Hematopoietic multipotent progenitor cell treated with erythropoietin and hydrocortisone succinate and interleukin-3 and kit ligand, for 15 days (in vitro differentiated cells): ENCODE results near the gene LRRC37A2.
"Not testable (repeated sequence)": the region's sequence is repeated elsewhere in the genome, so short reads cannot be mapped to it uniquely, and the experiment has no call there.

Experiments
- DNase-seq: peaks from one replicate; pipeline ENCODE4 v3.0.0-alpha.2; 2015; ENCODE audit warnings: low spot score

The LRRC37A2 gene

DNA sequence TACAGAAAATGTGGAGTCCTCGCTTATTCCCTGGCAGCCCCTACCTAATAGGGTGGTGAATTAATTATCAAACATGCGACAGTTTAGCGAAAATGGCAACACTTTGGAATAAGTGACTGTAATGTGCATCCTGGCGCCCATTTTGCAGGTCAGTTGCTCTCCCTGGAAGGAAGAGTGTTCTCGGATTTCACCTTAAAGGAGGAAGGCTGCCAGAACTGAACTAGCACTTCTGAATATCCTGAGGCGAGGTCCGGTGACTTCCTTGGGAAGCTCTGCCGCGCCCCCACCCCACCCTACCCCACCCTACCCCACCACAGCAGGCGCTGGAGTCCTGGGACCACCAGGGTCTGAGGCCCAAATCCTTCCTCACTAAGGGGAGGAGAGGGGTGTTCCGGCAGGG lies at the start of gene LRRC37A2:
LRRC37A2 (plus strand) TSS at position 301 of the 400 bp plus-strand sequence. CDS start 245 bp downstream, outside the sequence.
- DNase-seq = not testable (repeated sequence)

DNA sequence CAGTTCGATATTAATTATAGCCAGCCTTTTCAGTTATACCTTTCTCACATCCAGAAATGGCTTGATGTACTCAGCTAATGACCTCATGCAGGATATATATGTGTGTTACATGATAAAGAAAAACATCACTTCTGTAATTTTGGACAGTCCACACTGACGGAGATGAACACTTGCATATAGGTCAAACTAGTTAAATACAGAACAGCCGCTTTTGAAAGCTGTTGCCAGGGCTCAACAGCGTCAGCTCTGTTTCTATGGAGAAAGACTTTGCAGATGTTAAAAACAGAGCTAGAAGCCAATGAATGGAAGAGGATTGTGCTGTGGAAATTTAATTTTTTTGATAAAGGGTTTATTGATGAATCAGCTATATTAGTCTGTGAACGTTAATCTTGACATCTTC lies 44.6 kb upstream of the LRRC37A2 start:
- not testable (repeated sequence) for DNase-seq

DNA sequence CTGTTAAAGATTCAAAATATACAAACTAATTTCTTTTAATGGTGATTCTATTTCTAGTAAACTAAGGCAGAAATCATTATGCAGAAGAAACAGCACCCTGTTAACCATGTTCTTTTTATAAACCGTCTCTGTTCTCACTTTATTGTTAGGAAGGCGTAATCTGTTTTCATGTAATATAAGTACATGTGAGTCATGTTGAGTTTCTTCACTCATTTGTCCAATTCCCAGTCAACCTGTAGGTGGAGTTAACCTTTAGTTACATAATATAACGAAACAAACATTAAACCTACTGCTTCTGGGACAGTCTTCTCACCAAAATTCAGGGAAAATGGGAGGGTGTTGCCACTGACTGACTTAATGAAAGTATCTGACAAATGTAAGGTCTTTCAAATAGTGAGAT lies 37.8 kb upstream of the LRRC37A2 start:
- not testable (repeated sequence) for DNase-seq

DNA sequence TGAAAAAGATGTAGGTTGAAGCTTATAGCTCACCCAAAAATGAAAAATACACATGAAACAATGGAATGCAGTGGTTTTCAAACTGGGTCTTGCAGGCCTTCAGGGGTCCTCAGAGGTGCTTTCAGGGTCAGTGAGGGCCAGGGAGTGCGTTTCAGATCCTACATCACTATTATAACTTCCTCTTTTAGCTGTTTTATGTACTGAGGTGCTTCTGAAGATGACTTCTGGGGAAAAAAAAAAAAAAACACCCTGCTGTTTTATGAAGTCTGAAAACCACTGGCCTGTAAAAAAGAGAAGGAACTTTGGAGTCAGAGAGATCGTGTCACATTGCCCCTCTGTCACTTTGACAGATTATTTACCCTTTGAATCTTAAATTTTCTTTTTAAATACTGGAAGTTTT lies 36.7 kb upstream of the LRRC37A2 start:
- DNase-seq = not testable (repeated sequence)

DNA sequence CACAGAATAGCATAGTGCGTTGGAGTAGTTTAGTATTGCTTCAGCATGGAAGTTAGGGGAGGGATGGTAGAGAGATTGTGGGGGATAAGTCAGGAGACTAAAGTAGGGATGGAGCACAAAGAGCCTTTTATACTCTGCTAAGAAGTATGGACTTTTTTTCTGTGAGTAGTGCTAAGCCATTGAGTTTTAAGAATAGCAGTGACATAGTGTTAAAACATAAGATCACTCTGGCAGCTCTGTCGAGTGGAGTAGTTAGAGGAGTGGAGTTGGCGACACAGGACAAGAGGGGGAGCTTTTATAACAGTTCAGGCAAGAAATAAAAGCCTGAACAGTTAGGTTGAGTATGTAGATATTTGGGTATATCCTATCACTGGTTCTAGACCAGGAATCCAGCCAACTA lies 33.4 kb upstream of the LRRC37A2 start:
- not testable (repeated sequence) for DNase-seq

DNA sequence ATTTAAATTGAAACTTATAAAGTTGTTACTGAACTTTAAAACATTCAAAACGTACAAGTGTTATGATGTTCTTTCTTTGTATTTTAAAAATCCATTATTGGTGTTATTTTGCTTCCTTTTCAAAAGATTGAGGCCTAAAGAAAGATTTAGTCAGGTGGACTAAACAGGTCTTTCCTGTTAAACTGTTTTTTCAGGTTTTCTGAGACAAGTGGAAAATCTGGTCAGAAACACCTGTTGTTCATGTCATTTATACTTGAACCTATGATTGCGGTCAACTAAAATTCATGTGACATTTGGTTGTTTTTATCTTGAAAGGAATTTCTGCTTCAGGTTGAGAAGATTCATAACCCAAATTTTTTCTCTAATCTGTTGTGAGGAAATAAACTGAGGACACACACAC lies 31.0 kb upstream of the LRRC37A2 start:
- not testable (repeated sequence) for DNase-seq

DNA sequence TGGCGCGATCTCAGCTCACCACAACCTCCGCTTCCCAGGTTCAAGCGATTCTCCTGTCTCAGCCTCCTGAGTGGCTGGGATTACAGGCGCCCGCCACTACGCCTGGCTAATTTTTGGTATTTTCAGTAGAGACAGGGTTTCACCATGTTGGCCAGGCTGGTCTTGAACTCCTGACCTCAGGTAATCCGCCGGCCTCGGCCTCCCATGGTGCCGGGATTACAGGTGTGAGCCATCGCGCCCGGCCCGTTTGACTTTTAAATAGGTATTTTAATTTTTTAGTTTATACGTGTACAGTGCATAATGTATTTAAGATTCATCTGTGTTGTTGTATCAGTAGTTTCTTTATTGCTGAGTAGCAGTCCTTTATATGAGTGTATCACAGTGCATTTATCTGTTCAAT lies 20.2 kb upstream of the LRRC37A2 start:
- not testable (repeated sequence) for DNase-seq

DNA sequence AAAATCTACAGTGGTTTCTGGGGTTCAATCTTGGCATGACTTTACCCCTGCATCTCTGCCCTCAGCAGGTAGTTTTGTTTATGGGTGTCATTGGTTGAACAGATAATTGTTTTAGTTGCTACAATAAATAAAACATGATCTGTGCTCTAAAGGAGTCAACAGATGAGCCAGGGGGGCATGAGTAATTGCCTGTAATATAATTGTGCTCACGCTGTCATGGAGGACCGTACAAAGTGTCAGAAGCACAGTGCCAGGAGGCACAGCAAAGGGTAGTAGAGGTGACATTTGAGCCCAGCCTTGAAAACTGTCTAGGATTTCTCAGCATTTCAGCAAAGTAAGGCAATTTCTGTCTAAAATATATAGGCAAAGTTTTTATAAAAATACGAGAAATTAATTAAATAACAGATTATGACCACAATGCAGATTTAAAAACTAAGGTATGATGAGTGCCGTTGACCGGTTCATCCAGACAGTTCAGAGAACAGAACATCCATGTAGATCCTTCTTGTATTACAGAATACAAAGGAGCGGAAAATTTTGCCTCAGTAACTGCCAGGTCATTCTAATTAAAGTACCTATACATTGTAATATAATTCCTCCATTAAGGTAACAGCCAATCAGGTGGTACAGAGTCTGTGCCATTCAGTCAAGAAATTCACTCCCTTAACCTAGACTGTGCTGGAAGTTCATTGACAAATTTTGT lies 12.7 kb upstream of the LRRC37A2 start:
- DNase-seq = not testable (repeated sequence)

DNA sequence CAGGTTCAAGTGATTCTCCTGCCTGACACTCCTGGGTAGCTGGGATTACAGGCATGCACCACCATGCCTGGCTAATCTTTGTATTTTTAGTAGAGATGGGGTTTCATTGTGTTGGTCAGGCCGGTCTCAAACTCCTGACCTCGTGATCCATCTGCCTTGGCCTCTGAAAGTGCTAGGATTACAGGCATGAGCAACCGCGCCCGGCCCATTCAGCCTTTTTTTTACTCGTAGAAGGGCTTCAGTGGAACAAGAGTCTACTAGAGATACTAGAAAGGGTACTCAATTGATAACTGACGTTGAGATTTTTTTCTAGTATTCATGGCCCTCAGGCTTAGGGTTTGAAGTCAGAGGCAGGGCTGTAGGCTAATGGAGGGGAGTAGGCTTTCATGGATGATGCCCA lies 6.4 kb upstream of the LRRC37A2 start:
- not testable (repeated sequence) for DNase-seq

DNA sequence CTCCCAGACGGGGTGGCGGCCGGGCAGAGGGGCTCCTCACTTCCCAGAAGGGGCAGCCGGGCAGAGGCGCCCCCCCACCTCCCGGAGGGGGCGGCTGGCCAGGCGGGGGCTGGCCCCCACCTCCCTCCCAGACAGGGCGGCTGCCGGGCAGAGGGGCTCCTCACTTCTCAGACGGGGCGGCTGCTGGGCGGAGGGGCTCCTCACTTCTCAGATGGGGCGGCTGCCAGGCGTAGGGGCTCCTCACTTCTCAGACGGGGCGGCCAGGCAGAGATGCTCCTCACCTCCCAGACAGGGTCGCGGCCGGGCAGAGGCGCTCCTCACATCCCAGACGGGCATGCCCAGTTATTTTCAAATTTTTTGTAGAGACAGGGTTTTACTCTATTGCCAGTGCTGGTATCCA lies 22.4 kb downstream of the LRRC37A2 start:
- not testable (repeated sequence) for DNase-seq

DNA sequence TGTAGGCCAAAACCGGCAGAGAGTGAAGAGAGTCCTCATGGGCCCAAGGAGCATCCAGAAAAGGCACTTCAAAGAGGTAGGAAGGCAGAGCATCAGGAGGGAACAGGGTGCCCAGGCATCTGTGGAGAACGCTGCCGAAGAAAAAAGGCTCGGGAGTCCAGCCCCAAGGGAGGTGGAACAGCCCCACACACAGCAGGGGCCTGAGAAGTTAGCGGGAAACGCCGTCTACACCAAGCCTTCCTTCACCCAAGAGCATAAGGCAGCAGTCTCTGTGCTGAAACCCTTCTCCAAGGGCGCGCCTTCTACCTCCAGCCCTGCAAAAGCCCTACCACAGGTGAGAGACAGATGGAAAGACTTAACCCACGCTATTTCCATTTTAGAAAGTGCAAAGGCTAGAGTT lies 36.3 kb downstream of the LRRC37A2 start:
- not testable (repeated sequence) for DNase-seq

DNA sequence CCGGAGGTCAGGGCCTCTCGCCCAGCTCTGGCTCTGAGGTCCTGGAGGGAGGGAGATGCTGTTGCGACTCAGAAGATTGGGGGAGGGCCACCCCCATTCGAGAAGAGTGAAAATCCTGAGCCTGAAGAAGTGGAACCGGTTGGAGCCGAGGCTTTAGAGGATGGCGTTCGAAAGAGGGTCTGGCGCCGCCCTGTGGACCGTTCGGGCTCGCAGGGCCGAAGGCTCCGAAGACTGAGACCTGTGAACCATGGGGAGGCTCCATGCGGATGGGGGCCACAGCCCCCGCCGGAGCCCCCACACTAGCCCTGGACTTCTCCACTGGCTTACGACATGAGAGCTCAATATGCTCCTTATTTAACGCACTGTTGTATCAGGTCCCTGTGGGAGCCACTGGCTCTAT lies 46.9 kb downstream of the LRRC37A2 start:
- DNase-seq = not testable (repeated sequence)

DNA sequence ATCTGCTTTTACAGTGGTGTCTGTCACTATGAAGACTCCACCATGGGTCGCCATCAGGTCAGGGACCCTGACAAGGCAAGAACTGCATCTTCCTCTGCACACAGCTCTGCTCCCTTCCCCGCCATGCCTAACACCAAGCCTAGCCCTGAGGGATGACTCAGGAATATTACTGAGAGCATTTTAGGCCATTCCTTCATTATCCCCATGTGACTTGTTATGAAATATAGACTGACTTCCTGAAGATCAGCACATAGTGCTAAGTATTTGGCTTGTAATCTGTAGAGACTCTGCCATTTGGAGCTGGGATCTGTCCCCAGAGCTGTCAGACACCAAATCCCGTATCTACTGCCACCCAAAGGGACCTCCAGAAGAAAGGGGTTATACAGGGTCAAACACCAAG lies 47.8 kb downstream of the LRRC37A2 start:
- not testable (repeated sequence) for DNase-seq

DNA sequence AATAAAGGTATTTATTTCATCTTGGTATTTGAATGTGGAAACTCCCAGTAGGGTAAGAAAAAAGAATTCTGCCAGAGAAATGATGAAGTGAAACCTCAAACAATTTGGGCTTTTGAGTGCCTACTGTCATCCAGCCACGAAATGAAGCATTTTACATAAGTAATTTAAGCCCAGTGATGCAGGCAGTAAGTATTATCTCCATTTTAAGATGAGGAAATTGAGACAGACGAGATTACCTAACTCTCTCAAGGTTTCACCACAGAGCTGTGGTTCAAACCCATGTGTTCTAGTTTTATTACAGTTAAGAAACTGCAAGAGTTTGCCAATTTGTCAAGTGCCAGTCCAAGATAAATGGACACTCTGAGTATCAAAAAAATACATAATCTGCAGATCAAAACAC lies 54.0 kb downstream of the LRRC37A2 start:
- not testable (repeated sequence) for DNase-seq

DNA sequence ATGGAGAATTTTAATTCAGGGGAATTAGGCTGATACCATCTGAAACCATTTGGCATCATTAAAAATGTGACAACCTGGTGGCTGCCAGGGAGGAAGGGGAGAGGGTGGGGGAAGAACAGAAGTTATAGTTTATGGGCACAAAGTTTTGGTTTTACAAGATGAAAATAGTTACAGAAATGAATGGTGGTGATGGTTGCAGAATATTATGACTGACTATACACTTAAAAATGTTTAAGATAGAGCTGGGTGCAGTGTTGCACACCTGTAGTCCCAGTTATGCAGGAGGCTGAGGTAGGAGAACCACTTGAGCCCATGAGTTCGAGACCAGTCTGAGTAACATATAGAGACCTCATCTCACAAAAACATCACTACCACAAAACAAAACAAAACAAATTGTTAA lies 54.7 kb downstream of the LRRC37A2 start:
- not testable (repeated sequence) for DNase-seq

DNA sequence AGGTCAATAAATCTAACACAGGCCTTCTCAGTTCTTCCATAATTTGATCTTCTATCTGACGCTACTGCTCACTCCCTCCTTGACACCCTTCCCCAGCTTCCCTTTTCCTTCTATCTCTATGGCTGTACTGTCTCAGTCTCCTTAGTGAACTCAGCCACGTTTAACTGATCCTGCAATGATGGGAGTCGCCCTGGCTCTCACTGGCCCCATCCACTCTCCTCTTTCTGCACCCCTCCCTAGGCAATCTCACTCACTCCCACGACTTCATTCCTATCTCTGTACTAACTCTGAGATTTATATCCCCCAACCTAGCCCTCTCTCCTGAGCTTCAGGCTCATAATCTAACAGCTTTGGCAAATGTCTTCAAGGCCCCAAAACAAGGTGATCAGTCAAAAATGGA lies 59.5 kb downstream of the LRRC37A2 start:
- DNase-seq = not testable (repeated sequence)

DNA sequence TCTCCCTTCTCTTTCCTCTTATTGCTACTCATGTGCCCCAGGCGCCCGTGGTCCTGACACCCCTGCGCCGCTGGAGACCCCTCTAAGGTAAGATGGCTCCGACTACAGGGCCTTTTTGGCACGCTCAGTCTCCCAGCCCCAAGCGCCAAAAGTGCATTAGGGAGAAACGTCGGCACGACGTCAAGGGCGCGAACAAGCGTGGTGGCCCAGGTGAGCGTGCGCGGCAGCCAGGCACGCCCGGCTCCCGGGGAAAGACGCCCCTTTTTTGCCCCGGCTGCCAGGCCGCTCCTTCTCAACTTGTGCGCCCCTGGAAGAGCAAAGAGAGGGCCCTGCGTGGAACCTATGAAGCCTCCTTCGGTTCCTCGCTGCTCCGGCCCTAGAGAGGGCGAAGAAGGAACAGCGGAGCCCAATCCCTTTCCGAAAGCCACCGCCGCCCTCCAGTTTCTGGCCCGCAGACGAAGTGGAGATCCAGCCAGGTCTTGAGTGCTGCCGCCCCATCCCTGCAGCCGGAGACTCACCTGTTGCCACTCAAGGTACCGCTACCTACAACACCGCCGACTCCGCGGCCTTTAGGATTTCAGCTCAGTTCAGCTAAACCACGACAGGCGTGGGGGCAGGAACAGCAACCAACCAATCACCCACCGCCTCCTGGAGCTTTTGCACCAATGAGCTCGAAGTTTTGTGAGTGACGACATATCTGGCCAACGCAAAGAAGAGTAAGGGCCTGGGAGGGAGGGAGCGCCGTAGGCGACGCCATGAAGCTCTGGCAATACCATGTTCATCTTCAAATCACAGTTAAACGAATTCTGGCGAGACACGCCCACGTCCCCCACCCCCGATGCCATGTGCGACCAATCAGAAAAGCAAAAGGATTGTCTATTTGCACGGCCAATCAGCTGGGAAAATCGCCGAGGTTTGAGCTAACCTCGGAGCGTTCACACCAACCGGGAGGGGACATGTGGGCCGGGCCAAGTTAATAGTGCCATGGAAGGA lies 67.1 kb downstream of the LRRC37A2 start, which contains the start of gene ARL17A:
ARL17A (minus strand) TSS at position 609 of the 993 bp plus-strand sequence. CDS start 3,369 bp downstream, outside the sequence.
- DNase-seq = not testable (repeated sequence)

DNA sequence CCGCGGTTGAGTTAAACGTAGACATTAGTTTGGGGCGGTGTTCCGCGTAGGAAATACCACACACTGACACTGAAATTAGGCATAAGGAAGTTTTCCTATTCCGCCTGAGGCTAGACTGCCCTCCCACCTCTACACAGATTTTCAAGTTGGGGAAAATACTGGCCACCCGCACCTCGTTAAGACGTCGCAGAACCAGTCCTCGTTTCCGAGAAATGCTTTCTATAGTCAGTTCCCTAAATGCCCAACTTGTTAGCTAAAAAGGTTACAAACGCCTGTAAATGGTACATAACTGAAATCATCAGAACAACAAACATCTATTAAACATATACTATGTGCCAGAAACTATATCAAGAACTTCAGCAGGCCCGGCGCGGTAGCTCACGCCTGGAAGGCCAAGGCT lies 67.8 kb downstream of the LRRC37A2 start:
- not testable (repeated sequence) for DNase-seq

DNA sequence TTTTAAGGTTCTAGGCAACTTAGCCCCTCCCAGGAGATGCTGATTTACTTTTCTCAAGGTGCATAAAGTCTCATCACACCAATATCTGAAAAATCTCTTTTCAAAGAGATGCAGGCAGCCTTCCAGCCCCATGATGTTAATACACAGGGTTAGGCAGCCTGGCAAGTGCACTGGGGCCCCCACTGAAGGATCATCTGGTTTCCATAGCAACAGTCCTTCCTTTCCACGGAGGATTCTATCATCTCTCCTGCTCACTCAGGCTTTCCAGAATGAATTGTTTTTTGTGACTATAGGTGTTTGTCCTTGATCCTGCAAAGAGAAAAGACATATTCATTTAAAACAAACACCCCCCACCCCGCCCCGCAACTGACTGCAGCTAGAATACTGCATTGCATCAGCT lies 73.2 kb downstream of the LRRC37A2 start:
- DNase-seq = not testable (repeated sequence)

DNA sequence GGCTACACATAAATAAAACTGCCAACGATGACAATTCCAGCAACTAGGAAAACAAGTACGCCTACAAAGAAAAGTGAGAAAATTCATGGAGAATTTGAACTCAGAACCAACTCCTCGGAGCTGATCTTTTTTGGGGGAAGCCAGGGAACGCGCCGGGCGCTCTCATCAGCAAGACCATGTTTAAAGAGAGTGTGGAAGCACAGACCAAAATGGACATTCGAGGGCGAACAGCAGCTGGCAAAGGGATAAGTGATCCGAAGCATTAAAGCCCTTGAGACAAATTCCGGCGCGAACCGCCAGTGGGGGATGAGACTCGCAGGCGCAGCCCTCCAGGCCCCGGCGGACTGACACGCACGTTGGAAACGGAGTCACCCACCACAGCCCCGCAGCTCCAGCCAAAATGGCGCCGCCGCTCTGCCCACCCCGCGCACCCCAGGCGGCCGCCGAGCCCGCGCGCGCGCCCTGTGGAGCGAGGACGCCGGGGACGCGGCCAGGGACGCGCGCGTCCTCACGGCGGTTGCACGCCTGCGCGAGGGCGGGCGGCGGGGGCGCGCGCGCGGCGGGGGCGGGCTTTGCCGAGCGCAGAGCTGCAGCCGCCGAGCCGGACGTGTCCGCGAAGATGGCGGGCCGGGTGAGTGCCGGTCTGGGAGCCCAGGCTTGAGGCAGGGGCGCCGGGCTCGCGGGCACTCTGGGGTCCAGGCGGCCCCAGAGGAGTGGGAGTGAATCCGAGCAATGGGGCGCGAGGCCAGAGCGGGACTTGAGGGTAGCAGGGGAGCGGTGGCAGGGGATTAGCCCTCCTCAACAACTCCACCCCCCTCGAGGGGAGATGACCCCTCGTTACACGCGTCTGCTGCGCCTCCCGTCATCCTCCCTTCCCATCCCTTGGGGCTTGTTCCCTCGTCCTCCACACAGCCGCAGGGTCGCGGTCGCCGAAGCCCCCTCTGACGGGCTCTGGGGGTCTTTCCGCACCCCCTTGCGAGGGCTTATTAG lies 78.2 kb downstream of the LRRC37A2 start, which contains the start of gene NSF:
NSF (plus strand) TSS at position 513 of the 990 bp plus-strand sequence; CDS start at position 620, 107 bp downstream.
- not testable (repeated sequence) for DNase-seq

DNA sequence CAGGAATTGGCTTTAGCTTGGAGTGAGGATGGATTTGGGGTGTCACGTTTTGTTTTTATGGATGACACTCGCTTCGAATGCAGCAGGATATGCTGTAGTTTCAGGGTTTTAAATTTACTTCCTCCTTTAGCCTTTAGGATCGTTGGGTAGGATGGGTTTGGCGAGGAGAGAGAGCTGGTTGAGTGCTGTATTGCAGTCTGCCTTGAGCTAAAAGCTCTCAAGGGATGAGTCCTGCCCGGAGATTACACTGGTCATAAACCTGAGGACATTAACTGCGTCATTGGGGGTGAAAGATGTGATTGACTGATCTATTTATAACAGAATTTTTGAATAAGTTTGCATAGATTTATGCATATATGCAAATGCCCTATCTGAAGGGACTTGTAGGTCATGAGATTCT lies 79.1 kb downstream of the LRRC37A2 start:
- DNase-seq = not testable (repeated sequence)
